ENCODE measurements around the gene MCM9. TPM values are rescaled to one million over a fixed set of nuclear protein-coding genes. Genes with fewer than 3 reads are reported as not detected.
"Not testable (repeated sequence)": the region's sequence is repeated elsewhere in the genome, so short reads cannot be mapped to it uniquely, and the experiment has no call there.

The MCM9 gene
- total and polyA plus RNA-seq, 2 donors (not counting 1 experiment from before 2014, with no cell fraction given): 1.2 to 9.6 TPM

- TF ChIP-seq EZH2 (IDR thresholded peaks at IDR 0.05; ENCODE audit: low read length, missing control alignments): no peak
- TF ChIP-seq CTCF (conservative IDR thresholded peaks at IDR 0.05 in 1 of 2, IDR thresholded peaks at IDR 0.05 in 1 of 2; ENCODE audit: low read depth in 1 of 2, low read length in 2 of 2): no peak
- no peak overlapping the region for H2AFZ ChIP-seq (ENCODE audit: low read length)
Observed at GRCh38 chr6:118801257-118801656, 133.7 kb downstream of the MCM9 start.

GRCh38 chr6:118800394-118801071 lies 134.4 kb downstream of the MCM9 start:
- Histone ChIP-seq H2AFZ (ENCODE audit: low read length) (peak overlapping the region; percentile 62), H3K36me3 (ENCODE audit: control insufficient read depth, insufficient read depth, low read length) (no peaks in the 10 kb centered on the region), H3K4me3 (replicated peaks in 1 of 4; ENCODE audit: control extremely low read depth in 1 of 4, insufficient read depth in 1 of 4, low read depth in 3 of 4, low read length in 4 of 4) (no peak overlapping the region), H3K27me3 (ENCODE audit: control insufficient read depth, insufficient read depth, low read length) (no peaks in the 10 kb centered on the region), H3K9ac (ENCODE audit: insufficient read depth, low read length) (no peak overlapping the region), H3K79me2 (ENCODE audit: control insufficient read depth, insufficient read depth, low read length) (no peaks in the 10 kb centered on the region), H3K4me1 (ENCODE audit: control insufficient read depth, extremely low read depth, insufficient read depth, low read length) (no peaks in the 10 kb centered on the region), H3K27ac (ENCODE audit: insufficient read depth, low read length) (no peak overlapping the region), H3K4me2 (ENCODE audit: extremely low read depth, insufficient read depth, low read length) (peak overlapping the region; percentile 69), H4K20me1 (ENCODE audit: control insufficient read depth, extremely low read depth, insufficient read depth, low read length) (no peaks in the 10 kb centered on the region), H3K9me3 (ENCODE audit: control insufficient read depth, insufficient read depth, low read depth, low read length) (no peaks in the 10 kb centered on the region)
- peak; percentile 77 to 92 for DNase-seq (ENCODE audit: low read depth in 2 of 2)
- TF ChIP-seq CTCF (conservative IDR thresholded peaks at IDR 0.05 in 1 of 2, IDR thresholded peaks at IDR 0.05 in 1 of 2; ENCODE audit: low read depth in 1 of 2, low read length in 2 of 2) (peak; percentile 86 to 90), EZH2 (IDR thresholded peaks at IDR 0.05; ENCODE audit: low read length, missing control alignments) (no peak)

More at GRCh38 chr6:118801257-118801656, 133.7 kb downstream of the MCM9 start:
- Histone ChIP-seq H3K9ac (ENCODE audit: insufficient read depth, low read length) (no peak overlapping the region), H3K4me2 (ENCODE audit: extremely low read depth, insufficient read depth, low read length) (no peak overlapping the region), H3K27ac (ENCODE audit: insufficient read depth, low read length) (no peak overlapping the region), H4K20me1 (ENCODE audit: control insufficient read depth, extremely low read depth, insufficient read depth, low read length) (no peaks in the 10 kb centered on the region), H3K36me3 (ENCODE audit: control insufficient read depth, insufficient read depth, low read length) (no peaks in the 10 kb centered on the region), H3K79me2 (ENCODE audit: control insufficient read depth, insufficient read depth, low read length) (no peaks in the 10 kb centered on the region), H3K4me3 (replicated peaks in 1 of 4; ENCODE audit: control extremely low read depth in 1 of 4, insufficient read depth in 1 of 4, low read depth in 3 of 4, low read length in 4 of 4) (no peak overlapping the region), H3K27me3 (ENCODE audit: control insufficient read depth, insufficient read depth, low read length) (no peaks in the 10 kb centered on the region), H3K9me3 (ENCODE audit: control insufficient read depth, insufficient read depth, low read depth, low read length) (no peaks in the 10 kb centered on the region), H3K4me1 (ENCODE audit: control insufficient read depth, extremely low read depth, insufficient read depth, low read length) (no peaks in the 10 kb centered on the region)
- DNase-seq (ENCODE audit: low read depth in 2 of 2): no peak

DNA sequence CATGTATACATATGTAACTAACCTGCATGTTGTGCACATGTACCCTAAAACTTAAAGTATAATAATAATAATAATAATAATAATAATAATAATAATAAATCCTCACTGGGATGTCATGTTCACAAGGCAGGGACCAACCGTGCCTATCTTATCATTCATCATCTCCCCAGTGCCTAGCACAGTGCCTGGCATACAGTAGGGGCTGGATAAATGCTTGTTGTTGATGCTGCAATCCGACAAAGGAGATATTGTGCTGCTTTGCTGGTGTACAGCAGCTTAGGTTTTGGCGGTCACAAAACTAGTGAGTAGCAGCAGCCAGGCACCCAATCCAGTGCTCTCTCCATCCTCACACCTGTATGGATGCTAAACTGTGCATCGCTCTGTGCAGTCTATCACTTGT lies 135.1 kb downstream of the MCM9 start:
- no peak overlapping the region for H2AFZ ChIP-seq (ENCODE audit: low read length)
- H3K4me1 ChIP-seq (ENCODE audit: control insufficient read depth, extremely low read depth, insufficient read depth, low read length): no peaks in the 10 kb centered on the region
- no peak overlapping the region for H3K4me2 ChIP-seq (ENCODE audit: extremely low read depth, insufficient read depth, low read length)
- no peak overlapping the region for H3K4me3 ChIP-seq (replicated peaks in 1 of 4; ENCODE audit: control extremely low read depth in 1 of 4, insufficient read depth in 1 of 4, low read depth in 3 of 4, low read length in 4 of 4)
- H3K79me2 ChIP-seq (ENCODE audit: control insufficient read depth, insufficient read depth, low read length): no peaks in the 10 kb centered on the region
- no peak overlapping the region for H3K9ac ChIP-seq (ENCODE audit: insufficient read depth, low read length)
- H3K36me3 ChIP-seq (ENCODE audit: control insufficient read depth, insufficient read depth, low read length): no peaks in the 10 kb centered on the region
- H3K27me3 ChIP-seq (ENCODE audit: control insufficient read depth, insufficient read depth, low read length): no peaks in the 10 kb centered on the region
- no peak overlapping the region for H3K27ac ChIP-seq (ENCODE audit: insufficient read depth, low read length)
- no peak for DNase-seq (ENCODE audit: low read depth in 2 of 2)
- H4K20me1 ChIP-seq (ENCODE audit: control insufficient read depth, extremely low read depth, insufficient read depth, low read length): no peaks in the 10 kb centered on the region
- H3K9me3 ChIP-seq (ENCODE audit: control insufficient read depth, insufficient read depth, low read depth, low read length): no peaks in the 10 kb centered on the region
- TF ChIP-seq CTCF (conservative IDR thresholded peaks at IDR 0.05 in 1 of 2, IDR thresholded peaks at IDR 0.05 in 1 of 2; ENCODE audit: low read depth in 1 of 2, low read length in 2 of 2) (no peak), EZH2 (IDR thresholded peaks at IDR 0.05; ENCODE audit: low read length, missing control alignments) (no peak)

GRCh38 chr6:118796548-118796947 lies 138.4 kb downstream of the MCM9 start:
- not testable (repeated sequence) for DNase-seq (ENCODE audit: low read depth in 2 of 2); H3K36me3 ChIP-seq (ENCODE audit: control insufficient read depth, insufficient read depth, low read length); H4K20me1 ChIP-seq (ENCODE audit: control insufficient read depth, extremely low read depth, insufficient read depth, low read length); H3K9me3 ChIP-seq (ENCODE audit: control insufficient read depth, insufficient read depth, low read depth, low read length); H3K27me3 ChIP-seq (ENCODE audit: control insufficient read depth, insufficient read depth, low read length); H2AFZ ChIP-seq (ENCODE audit: low read length); H3K27ac ChIP-seq (ENCODE audit: insufficient read depth, low read length); H3K79me2 ChIP-seq (ENCODE audit: control insufficient read depth, insufficient read depth, low read length); H3K4me1 ChIP-seq (ENCODE audit: control insufficient read depth, extremely low read depth, insufficient read depth, low read length); H3K4me2 ChIP-seq (ENCODE audit: extremely low read depth, insufficient read depth, low read length); H3K4me3 ChIP-seq (replicated peaks in 1 of 4; ENCODE audit: control extremely low read depth in 1 of 4, insufficient read depth in 1 of 4, low read depth in 3 of 4, low read length in 4 of 4); H3K9ac ChIP-seq (ENCODE audit: insufficient read depth, low read length)
